GM19438 (cell line): Measurements from ENCODE around the gene WDR20.
"Not testable (repeated sequence)": the region's sequence is repeated elsewhere in the genome, so short reads cannot be mapped to it uniquely, and the experiment has no call there.

Experiments used
- ATAC-seq: cut with Tn5 transposase; IDR thresholded peaks from one replicate; pipeline ENCODE4 v1.9.1; 2021; ENCODE audit warnings: low read depth; ENCODE audit not compliant: unreplicated experiment

The WDR20 gene

GRCh38 chr14:102139286-102140026, at the start of gene WDR20:
Gene WDR20 (plus strand): TSS chr14:102139897. CDS start chr14:102139924, 27 bp downstream.
- ATAC-seq, result peak; percentile 87

- ATAC-seq, result no peak
Measured at GRCh38 chr14:102090713-102091112, 49.0 kb upstream of the WDR20 start.

GRCh38 chr14:102092806-102093205, 46.9 kb upstream of the WDR20 start:
- ATAC-seq, result no peak

- no peak for ATAC-seq
Measured at GRCh38 chr14:102094101-102094500, 45.6 kb upstream of the WDR20 start.

- no peak for ATAC-seq
Measured at GRCh38 chr14:102095231-102095870, 44.3 kb upstream of the WDR20 start.

GRCh38 chr14:102095871-102096568, 43.7 kb upstream of the WDR20 start:
- ATAC-seq, result no peak

- no peak for ATAC-seq
Measured at GRCh38 chr14:102096569-102097188, 43.0 kb upstream of the WDR20 start.

GRCh38 chr14:102097441-102098135, 42.1 kb upstream of the WDR20 start:
- no peak for ATAC-seq

- peak; percentile 67 for ATAC-seq
Measured at GRCh38 chr14:102103062-102103695, 36.5 kb upstream of the WDR20 start.

- no peak for ATAC-seq
Measured at GRCh38 chr14:102105369-102105768, 34.3 kb upstream of the WDR20 start.

- not testable (repeated sequence) for ATAC-seq
Measured at GRCh38 chr14:102109332-102109731, 30.4 kb upstream of the WDR20 start.

- no peak for ATAC-seq
Measured at GRCh38 chr14:102111101-102111500, 28.6 kb upstream of the WDR20 start.

GRCh38 chr14:102116361-102117180, 23.1 kb upstream of the WDR20 start:
- no peak for ATAC-seq

- no peak for ATAC-seq
Measured at GRCh38 chr14:102117852-102118251, 21.8 kb upstream of the WDR20 start.

GRCh38 chr14:102120888-102121287, 18.8 kb upstream of the WDR20 start:
- ATAC-seq, result no peak

- ATAC-seq, result no peak
Measured at GRCh38 chr14:102121567-102121966, 18.1 kb upstream of the WDR20 start.

GRCh38 chr14:102124419-102124818, 15.3 kb upstream of the WDR20 start:
- ATAC-seq, result no peak

GRCh38 chr14:102125546-102125945, 14.2 kb upstream of the WDR20 start:
- ATAC-seq, result no peak

GRCh38 chr14:102126807-102127455, 12.8 kb upstream of the WDR20 start:
- ATAC-seq, result no peak
